NCI-H1417 treated with DMSO at 0.1 percent for 48 hours (cell line): ENCODE measurements around the gene ZNF217.
"Not testable (repeated sequence)": the region's sequence is repeated elsewhere in the genome, so short reads cannot be mapped to it uniquely, and the experiment has no call there.

Experiments
- DNase-seq: peaks from one replicate; lab custom pipeline; 2025; lab: John Stamatoyannopoulos, UW

ZNF217 gene

DNA sequence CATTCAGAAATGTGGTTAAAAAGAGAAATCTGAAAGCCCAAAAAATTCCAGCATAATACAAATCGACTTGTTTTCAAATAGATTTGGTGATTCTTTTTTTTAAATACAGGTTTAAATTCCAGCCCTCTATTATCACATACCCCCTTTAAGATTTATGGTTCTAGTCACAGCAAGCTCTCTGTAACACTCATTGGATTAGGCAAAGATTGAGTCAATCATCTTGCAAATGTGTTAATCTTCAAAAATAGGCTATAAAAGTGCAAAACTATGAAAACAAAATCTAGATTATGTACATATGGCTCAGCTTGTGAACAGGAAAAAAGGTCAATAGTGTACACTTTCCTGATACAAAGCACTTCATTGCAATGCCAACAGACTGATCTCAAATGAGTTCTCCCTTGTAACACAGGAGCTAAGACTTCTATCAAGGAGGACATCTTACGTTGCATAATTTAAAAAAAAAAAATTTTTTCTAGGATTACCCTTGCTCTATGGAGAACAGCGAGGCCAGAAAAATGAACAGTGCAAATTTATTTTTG is 26.2 kb downstream of the ZNF217 start:
- no peak for DNase-seq

- not testable (repeated sequence) for DNase-seq
These were observed 27.0 kb downstream of the ZNF217 start for GRCh38 chr20:53566623-53567022.

GRCh38 chr20:53565254-53565653 is 28.4 kb downstream of the ZNF217 start:
- DNase-seq = no peak

DNA sequence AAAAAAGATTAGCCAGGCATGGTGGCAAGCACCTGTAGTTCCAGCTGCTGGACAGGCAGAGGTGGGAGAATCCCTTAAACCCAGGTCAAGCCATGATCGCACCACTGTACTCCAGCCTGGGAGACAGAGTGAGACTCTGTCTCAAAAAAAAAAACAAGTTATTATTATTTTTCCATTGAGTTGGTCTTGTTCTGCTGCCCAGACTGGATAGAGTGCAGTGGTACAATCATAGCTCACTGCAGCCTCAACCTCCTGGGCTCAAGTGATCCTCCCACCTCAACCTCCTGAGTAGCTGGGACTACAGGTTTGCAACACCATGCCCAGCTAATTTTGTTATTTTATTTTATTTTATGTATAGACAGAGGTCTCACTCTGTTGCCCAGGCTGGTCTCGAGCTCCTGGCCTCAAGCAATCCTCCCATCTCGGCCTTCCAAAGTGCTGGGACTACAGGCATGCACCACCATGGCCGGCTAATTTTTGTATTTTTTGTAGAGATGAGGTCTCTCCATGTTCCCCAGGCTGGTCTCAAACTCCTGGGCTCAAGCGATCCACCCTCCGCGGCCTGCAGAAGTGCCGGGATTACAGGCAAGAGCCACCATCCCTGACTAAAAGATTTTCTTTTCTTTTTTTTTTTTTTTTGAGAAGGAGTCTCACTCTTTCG is 31.4 kb downstream of the ZNF217 start:
- DNase-seq = not testable (repeated sequence)

- DNase-seq = no peak
These were observed 32.1 kb downstream of the ZNF217 start for GRCh38 chr20:53561505-53561904.

DNA sequence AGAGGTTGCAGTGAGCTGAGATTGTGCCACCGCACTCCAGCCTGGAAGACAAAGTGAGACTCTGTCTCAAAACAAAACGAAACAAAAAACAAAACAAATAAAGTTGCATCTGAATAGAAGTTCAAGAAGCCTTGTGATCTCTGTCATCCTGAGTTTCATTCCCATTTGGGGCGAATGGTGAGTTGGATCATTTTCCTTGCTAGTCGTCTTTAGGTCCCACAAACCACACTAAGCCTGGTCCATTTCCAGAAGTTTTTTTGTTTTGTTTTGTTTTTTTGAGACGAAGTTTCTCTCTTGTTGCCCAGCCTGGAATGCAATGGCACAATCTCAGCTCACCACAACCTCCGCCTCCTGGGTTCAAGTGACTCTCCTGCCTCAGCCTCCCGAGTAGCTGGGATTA is 33.8 kb downstream of the ZNF217 start:
- no peak for DNase-seq

GRCh38 chr20:53557130-53557529 is 36.5 kb downstream of the ZNF217 start:
- DNase-seq = no peak

- DNase-seq = no peak
These were observed 37.3 kb downstream of the ZNF217 start for GRCh38 chr20:53556267-53556897.

DNA sequence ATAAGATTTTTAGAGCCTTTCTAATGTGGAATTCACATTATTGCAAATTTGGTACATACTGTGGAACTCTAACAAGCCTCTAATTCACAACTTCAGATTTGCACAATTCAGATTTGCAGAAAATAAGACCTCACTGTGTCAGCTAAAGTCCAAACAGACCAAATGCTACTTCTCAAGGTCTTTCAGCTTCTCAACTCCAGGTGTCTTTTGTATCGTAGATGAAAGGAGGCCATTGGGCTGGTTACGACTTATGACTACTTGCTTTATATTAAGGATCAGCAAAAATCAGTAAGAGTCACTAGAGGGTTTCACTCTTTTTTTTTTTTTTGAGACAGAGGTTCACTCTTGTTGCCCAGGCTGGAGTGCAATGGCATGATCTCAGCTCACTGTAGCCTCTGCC is 37.8 kb downstream of the ZNF217 start:
- DNase-seq = no peak

- DNase-seq = no peak
These were observed 38.6 kb downstream of the ZNF217 start for GRCh38 chr20:53555081-53555480.

DNA sequence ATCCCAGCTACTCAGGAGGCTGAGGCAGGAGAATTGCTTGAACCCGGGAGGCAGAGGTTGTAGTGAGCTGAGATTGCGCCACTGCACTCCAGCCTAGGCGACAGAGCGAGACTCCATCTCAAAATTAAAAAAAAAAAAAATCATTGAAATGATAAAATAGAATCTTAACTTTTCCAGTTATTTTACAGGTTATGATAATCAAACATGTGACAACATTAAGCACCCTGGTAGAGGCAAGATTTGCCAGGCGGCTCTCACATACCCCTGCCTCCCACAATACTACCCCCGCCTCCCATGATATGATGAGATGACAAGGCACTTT is 41.1 kb downstream of the ZNF217 start:
- not testable (repeated sequence) for DNase-seq

GRCh38 chr20:53551719-53552571 is 41.7 kb downstream of the ZNF217 start:
- not testable (repeated sequence) for DNase-seq

DNA sequence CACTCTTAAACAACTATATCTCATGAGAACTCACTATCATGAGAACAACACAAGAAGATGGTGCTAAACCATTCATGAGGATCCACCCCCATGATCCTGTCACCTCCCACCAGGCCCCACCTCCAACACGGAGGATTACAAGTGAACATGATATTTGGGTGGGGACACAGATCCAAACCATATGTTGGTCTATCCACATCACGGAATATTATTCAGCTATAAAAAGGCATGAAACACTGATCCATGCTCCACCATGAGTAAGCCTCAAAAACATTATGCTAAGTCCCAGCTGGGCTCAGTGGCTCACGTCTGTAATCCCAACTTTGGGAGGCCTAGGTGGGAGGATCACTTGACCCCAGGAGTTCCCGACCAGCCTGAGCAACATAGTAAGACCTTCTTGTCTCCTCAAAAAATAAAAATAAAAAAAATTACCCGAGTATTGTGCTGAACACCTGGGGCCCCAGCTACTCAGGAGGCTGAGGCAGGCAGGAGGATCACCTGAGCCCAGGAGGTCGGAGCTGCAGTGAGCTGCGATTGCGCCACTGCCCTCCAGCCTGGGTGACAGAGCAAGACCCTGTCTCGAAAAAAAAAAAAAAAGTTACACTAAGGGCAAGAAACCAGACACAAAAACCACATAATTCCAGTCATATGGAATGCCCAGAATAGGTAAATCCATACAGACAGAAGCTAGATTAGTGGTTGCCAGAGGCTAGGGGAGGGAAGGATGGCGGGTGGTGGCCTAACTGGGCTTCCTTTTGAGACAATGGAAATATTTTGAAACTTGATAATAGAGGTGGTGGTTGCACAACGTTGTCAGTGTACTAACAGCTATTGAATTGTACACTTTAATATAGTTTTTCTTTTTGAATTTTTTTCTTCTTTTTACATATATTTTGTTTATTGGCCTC is 43.1 kb downstream of the ZNF217 start:
- DNase-seq = no peak

DNA sequence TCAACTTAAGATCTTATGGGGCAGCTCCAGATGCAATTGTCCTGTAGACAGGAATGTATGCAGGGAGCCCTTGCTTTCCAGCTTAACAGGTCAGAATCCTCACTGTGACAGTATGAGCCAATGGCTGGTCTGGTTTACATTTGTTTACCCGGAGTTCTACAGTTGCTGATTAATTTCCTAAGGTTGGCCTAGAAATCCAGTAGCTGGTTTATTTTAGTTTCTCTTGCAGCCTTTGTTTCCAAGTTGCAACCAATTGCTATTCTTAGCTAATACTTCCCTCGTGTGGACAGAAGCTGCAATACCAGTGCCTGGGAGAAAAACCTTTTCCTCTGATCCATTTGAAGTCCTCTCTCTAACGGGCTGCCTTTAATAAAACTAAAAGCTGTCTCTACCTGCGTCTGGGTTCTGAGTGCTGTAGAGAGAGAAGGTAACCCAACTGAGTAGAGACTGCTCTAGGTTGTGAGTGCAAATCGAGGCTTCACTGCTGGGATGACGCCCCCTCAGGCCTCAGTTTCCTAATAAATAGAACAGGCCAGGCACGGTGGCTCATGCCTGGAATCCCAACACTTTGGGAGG is 45.9 kb downstream of the ZNF217 start:
- peak; percentile 8 for DNase-seq

- no peak for DNase-seq
These were observed 54.1 kb downstream of the ZNF217 start for GRCh38 chr20:53539516-53539915.

GRCh38 chr20:53536382-53536781 is 57.3 kb downstream of the ZNF217 start:
- not testable (repeated sequence) for DNase-seq

GRCh38 chr20:53535878-53536277 is 57.8 kb downstream of the ZNF217 start:
- DNase-seq = no peak

DNA sequence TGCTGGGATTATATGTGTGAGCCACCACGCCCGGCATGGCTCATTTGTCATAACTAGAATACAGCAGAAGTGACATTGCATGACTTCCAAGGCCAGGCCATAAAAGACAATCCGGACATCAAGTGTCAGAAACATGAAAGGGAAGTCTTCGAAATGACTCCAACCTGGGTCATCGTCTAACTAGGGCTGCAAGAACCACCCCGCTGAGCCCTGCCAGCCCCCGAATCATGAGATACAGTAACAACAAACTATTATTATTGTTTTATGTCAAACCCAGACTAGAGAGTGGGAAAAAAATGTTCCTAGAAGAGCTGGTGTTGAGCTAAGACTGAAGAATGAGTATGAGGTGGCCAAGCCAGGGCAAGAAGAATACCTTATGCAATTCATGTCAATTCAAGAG is 59.6 kb downstream of the ZNF217 start:
- no peak for DNase-seq

- DNase-seq = no peak
These were observed 60.1 kb downstream of the ZNF217 start for GRCh38 chr20:53533500-53533899.

GRCh38 chr20:53532654-53533312 is 60.9 kb downstream of the ZNF217 start:
- DNase-seq = not testable (repeated sequence)

DNA sequence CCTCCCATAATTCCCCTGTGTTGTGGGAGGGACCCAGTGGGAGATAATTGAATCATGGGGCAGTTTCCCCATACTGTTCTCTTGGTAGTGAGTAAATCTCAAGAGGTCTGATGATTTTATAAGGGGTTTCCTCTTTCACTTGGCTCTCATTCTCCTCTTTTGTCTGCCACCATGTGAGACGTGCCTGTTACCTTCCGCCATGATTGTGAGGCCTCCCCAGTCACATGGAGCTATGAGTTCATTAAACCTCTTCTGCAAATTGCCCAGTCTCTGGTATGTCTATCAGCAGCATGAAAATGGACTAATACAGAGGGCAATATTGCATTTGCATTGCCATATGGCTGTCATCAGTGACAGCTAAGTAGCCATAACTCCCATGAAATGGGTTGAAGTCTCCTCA is 63.2 kb downstream of the ZNF217 start:
- no peak for DNase-seq
